A673 (cell line): ENCODE measurements around the gene ELOB. TPM values are rescaled to one million over a fixed set of nuclear protein-coding genes. Genes with fewer than 3 reads are reported as not detected.

Source experiments
- BruUV-seq: library from RNA; stranded (reverse); fragments of 400-500 nt; replicated peaks from 2 replicates; lab custom pipeline; 2021; lab: Mats Ljungman, UMichigan
- CTCF ChIA-PET: fragments of 300-600 bp; sonication (Branson Sonifier 250); formaldehyde crosslinking; loops from one replicate; lab custom pipeline; 2022; ENCODE audit warnings: antibody characterized with exemption; lab: Charles Lee
- POLR2A ChIA-PET: fragments of 300-600 bp; sonication (Branson Sonifier 250); formaldehyde crosslinking; loops from one replicate; lab custom pipeline; 2022; ENCODE audit warnings: antibody characterized with exemption; ENCODE audit not compliant: low non-redundant PET; lab: Charles Lee
- DNase-seq: peaks from one replicate; pipeline ENCODE4 v3.0.0-alpha.2; 2015; ENCODE audit warnings: low spot score
- H3K27ac ChIP-seq: fragments of 200-600 bp; sonication (generic); 2 replicates; pipeline ENCODE4 v1.5.1; 2016; ENCODE audit warnings: mixed run types, low read depth, mild to moderate bottlenecking, mixed read lengths, antibody characterized with exemption, low read length; ENCODE audit not compliant: poor library complexity, severe bottlenecking
- H3K27me3 ChIP-seq: fragments of 200-600 bp; sonication (generic); replicated peaks from 2 replicates; pipeline ENCODE4 v1.6.1; 2017; ENCODE audit warnings: mixed run types, low read depth, mild to moderate bottlenecking, mixed read lengths, antibody characterized with exemption, low read length; ENCODE audit not compliant: insufficient read depth, poor library complexity
- H3K36me3 ChIP-seq: fragments of 200-600 bp; sonication (generic); 2 replicates; pipeline ENCODE4 v1.6.1; 2016; ENCODE audit warnings: mixed run types, mild to moderate bottlenecking, mixed read lengths, antibody characterized with exemption, low read length; ENCODE audit not compliant: insufficient read depth, poor library complexity, severe bottlenecking
- H3K4me1 ChIP-seq: fragments of 200-600 bp; sonication (generic); 2 replicates; pipeline ENCODE4 v1.6.1; 2017; ENCODE audit warnings: mixed run types, mild to moderate bottlenecking, mixed read lengths, antibody characterized with exemption, low read length; ENCODE audit not compliant: insufficient read depth, poor library complexity, severe bottlenecking
- H3K4me3 ChIP-seq: fragments of 200-600 bp; sonication (generic); 2 replicates; pipeline ENCODE4 v1.5.1; 2016; ENCODE audit warnings: low read depth, mixed run types, mild to moderate bottlenecking, mixed read lengths, low read length; ENCODE audit not compliant: poor library complexity, severe bottlenecking
- H3K9me3 ChIP-seq: fragments of 200-600 bp; sonication (generic); 2 replicates; pipeline ENCODE4 v1.6.1; 2016; ENCODE audit warnings: mixed run types, low read depth, mild to moderate bottlenecking, mixed read lengths, antibody characterized with exemption, low read length; ENCODE audit not compliant: poor library complexity, severe bottlenecking
- CTCF ChIP-seq: fragments of 300-800, 200-600 bp; sonication (generic); conservative IDR thresholded peaks from 2 replicates; pipeline ENCODE4 v1.5.1; 2017; ENCODE audit warnings: low read depth, mild to moderate bottlenecking, antibody characterized with exemption, low read length, moderate library complexity, mixed read lengths
- EZH2 ChIP-seq: fragments of 200-600 bp; sonication (generic); IDR thresholded peaks from 2 replicates; pipeline ENCODE4 v1.6.1; 2017; ENCODE audit warnings: borderline replicate concordance, low read depth, mild to moderate bottlenecking, mixed read lengths, antibody characterized with exemption, low read length; ENCODE audit not compliant: poor library complexity, severe bottlenecking
- intact Hi-C: fragments of 100-400 bp; cut with micrococcal nuclease; formaldehyde crosslinking; loops from one replicate; pipeline ENCODE4 v1.10.0; 2022; ENCODE audit not compliant: unreplicated experiment
- total RNA-seq: library from RNA; stranded (reverse); gene quantifications from 2 replicates; pipeline ENCODE4 v1.2.3, GENCODE V29; 2021

The ELOB gene
- total RNA-seq, 1 experiment from 2014 or later, result 188 TPM

- H3K36me3 ChIP-seq, result peaks cover 30% of the 10 kb centered on the region
- no peak for TF ChIP-seq EZH2
- TF ChIP-seq CTCF, result no peak
- no peaks in the 10 kb centered on the region for H3K27me3 ChIP-seq
- peak overlapping the region; percentile 92 for H3K4me3 ChIP-seq
- BruUV-seq, result no TSS peak
- CTCF ChIA-PET, result no interaction called here
- intact Hi-C loops, result no loop called here
- no peaks in the 10 kb centered on the region for H3K9me3 ChIP-seq
- H3K27ac ChIP-seq, result peak overlapping the region; percentile 80
- POLR2A ChIA-PET, result interaction anchor here (0.6 kb wide), 1 partner anchor 24 kb away, joined by 3 read pairs; the partner anchor contains the start of gene SRRM2
- H3K4me1 ChIP-seq, result peaks cover 3% of the 10 kb centered on the region
- DNase-seq, result no peak
These were observed 460 bp downstream of the ELOB start for GRCh38 chr16:2776500-2777139.

GRCh38 chr16:2775765-2776499 is 1.1 kb downstream of the ELOB start:
- no peak for TF ChIP-seq CTCF
- TF ChIP-seq EZH2, result no peak
- Histone ChIP-seq H3K4me1 (peaks cover 3% of the 10 kb centered on the region), H3K27ac (peak overlapping the region; percentile 80), H3K36me3 (peaks cover 37% of the 10 kb centered on the region), H3K27me3 (no peaks in the 10 kb centered on the region), H3K4me3 (peak overlapping the region; percentile 92), H3K9me3 (no peaks in the 10 kb centered on the region)
- DNase-seq, result no peak
- BruUV-seq, result TSS peak; percentile 30
- intact Hi-C loops, result no loop called here
- CTCF ChIA-PET, result no interaction called here
- POLR2A ChIA-PET, result no interaction called here

- no peak for DNase-seq
- ChIA-PET POLR2A (no interaction called here), CTCF (no interaction called here)
- Histone ChIP-seq H3K4me1 (peaks cover 3% of the 10 kb centered on the region), H3K27me3 (no peaks in the 10 kb centered on the region), H3K36me3 (peaks cover 44% of the 10 kb centered on the region), H3K9me3 (no peaks in the 10 kb centered on the region), H3K4me3 (peak overlapping the region; percentile 92), H3K27ac (no peak overlapping the region)
- no peak for TF ChIP-seq EZH2
- TF ChIP-seq CTCF, result no peak
- intact Hi-C loops, result no loop called here
- BruUV-seq, result no TSS peak
These were observed 1.9 kb downstream of the ELOB start for GRCh38 chr16:2775131-2775716.
